RPMI7951 (cell line): Measurements from ENCODE around the gene MYOM1. TPM values are rescaled to one million over a fixed set of nuclear protein-coding genes. Genes with fewer than 3 reads are reported as not detected.
A peak's percentile ranks its signal among the peaks of the same experiment; 100 is the strongest.

Experiments
- DNase-seq: peaks from one replicate; pipeline ENCODE4 v3.0.0-alpha.2; 2012; ENCODE audit warnings: low read depth
- total RNA-seq: library from RNA; depleted of rRNA; stranded (reverse); fragments of >200 nt; shearing (Covaris generic); gene quantifications from 2 replicates; pipeline ENCODE4 v1.2.3, GENCODE V29; 2014; rRNA removed

Gene MYOM1
- 0.10 TPM in 1 of 2 replicates, not detected in the other for total RNA-seq

GRCh38 chr18:3219631-3220335 is at the start of gene MYOM1:
TSS of gene MYOM1 (minus strand) at chr18:3219968. CDS start at chr18:3215223, 4,745 bp downstream.
- DNase-seq: no peak

GRCh38 chr18:3269241-3269913 is 49.6 kb upstream of the MYOM1 start:
- no peak for DNase-seq

GRCh38 chr18:3268306-3268705 is 48.5 kb upstream of the MYOM1 start:
- DNase-seq: no peak

GRCh38 chr18:3266062-3266608 is 46.4 kb upstream of the MYOM1 start:
- DNase-seq: no peak

- no peak for DNase-seq
These were observed 45.8 kb upstream of the MYOM1 start for GRCh38 chr18:3265564-3266033.

GRCh38 chr18:3264362-3264761 is 44.6 kb upstream of the MYOM1 start:
- no peak for DNase-seq

GRCh38 chr18:3263132-3263700 is 43.4 kb upstream of the MYOM1 start:
- no peak for DNase-seq

- DNase-seq: no peak
These were observed 42.7 kb upstream of the MYOM1 start for GRCh38 chr18:3262234-3263131.

- DNase-seq: peak; percentile 81
These were observed 41.8 kb upstream of the MYOM1 start, which contains the start of gene MYL12B for GRCh38 chr18:3261373-3262233. TSS of gene MYL12B (plus strand) at chr18:3262133. CDS start at chr18:3272899, 10,766 bp downstream.

GRCh38 chr18:3260995-3261372 is 41.2 kb upstream of the MYOM1 start:
- DNase-seq: no peak

GRCh38 chr18:3257627-3258120 is 37.9 kb upstream of the MYOM1 start:
- DNase-seq: no peak

- DNase-seq: no peak
These were observed 37.2 kb upstream of the MYOM1 start for GRCh38 chr18:3256693-3257626.

- no peak for DNase-seq
These were observed 35.9 kb upstream of the MYOM1 start for GRCh38 chr18:3255611-3256165.

- no peak for DNase-seq
These were observed 35.0 kb upstream of the MYOM1 start for GRCh38 chr18:3254725-3255124.

GRCh38 chr18:3252843-3253242 is 33.1 kb upstream of the MYOM1 start:
- no peak for DNase-seq

GRCh38 chr18:3251963-3252277 is 32.2 kb upstream of the MYOM1 start:
- DNase-seq: no peak

GRCh38 chr18:3251249-3251962 is 31.6 kb upstream of the MYOM1 start:
- DNase-seq: peak; percentile 14
